H1 (cell line): Measurements from ENCODE around the gene ZNF622. TPM values are rescaled to one million over a fixed set of nuclear protein-coding genes. Genes with fewer than 3 reads are reported as not detected.

Experiments
- CTCF ChIA-PET: fragments of 300-600 bp; sonication (Branson Sonifier 250); formaldehyde crosslinking; loops from one replicate; lab custom pipeline; 2021; ENCODE audit not compliant: partially characterized antibody; lab: Charles Lee
- POLR2A ChIA-PET: fragments of 300-600 bp; sonication (Branson Sonifier 250); formaldehyde crosslinking; loops from one replicate; lab custom pipeline; 2021; ENCODE audit warnings: inconsistent platforms; ENCODE audit not compliant: partially characterized antibody; lab: Charles Lee
- DNase-seq, 2 experiments: peaks; one replicate each; pipeline versions ENCODE4 v3.0.0 to v3.0.0-alpha.2; 2010 to 2022; ENCODE audit warnings: low spot score in 2 of 2, low read depth in 1 of 2, mixed read lengths in 1 of 2
- FAIRE-seq: peaks from 2 replicates; lab custom pipeline; 2011; peaks lifted over from hg19 to GRCh38; lab: Jason Lieb, UNC
- H2AFZ ChIP-seq: 2 replicates; pipeline ENCODE4 v1.8.1; 2012; ENCODE audit warnings: low read length, inconsistent platforms
- H2AK5ac ChIP-seq: 2 replicates; pipeline ENCODE4 v1.6.1; 2013; ENCODE audit warnings: low read depth, low read length
- H2BK120ac ChIP-seq: replicated peaks from 2 replicates; pipeline ENCODE3; 2013; ENCODE audit warnings: low read depth, low read length, inconsistent platforms
- H2BK12ac ChIP-seq: 2 replicates; pipeline ENCODE4 v1.6.1; 2013; ENCODE audit warnings: low read depth, low read length
- H2BK15ac ChIP-seq: 2 replicates; pipeline ENCODE4 v1.6.1; 2013; ENCODE audit warnings: low read length
- H2BK20ac ChIP-seq: 2 replicates; pipeline ENCODE4 v1.6.1; 2013; ENCODE audit warnings: low read length
- H2BK5ac ChIP-seq: 2 replicates; pipeline ENCODE4 v1.6.1; 2013; ENCODE audit warnings: low read depth, low read length
- H3K14ac ChIP-seq: 2 replicates; pipeline ENCODE4 v1.6.1; 2013; ENCODE audit warnings: inconsistent platforms; ENCODE audit not compliant: insufficient read length
- H3K18ac ChIP-seq: 2 replicates; pipeline ENCODE4 v1.6.1; 2013; ENCODE audit warnings: low read length; ENCODE audit errors: extremely low read depth
- H3K23ac ChIP-seq: 2 replicates; pipeline ENCODE4 v1.6.1; 2013; ENCODE audit warnings: inconsistent platforms; ENCODE audit not compliant: insufficient read length
- H3K23me2 ChIP-seq: 2 replicates; pipeline ENCODE4 v1.6.1; 2013; ENCODE audit warnings: low read depth, low read length
- H3K27ac ChIP-seq: 2 replicates; pipeline ENCODE4 v1.6.1; 2011; ENCODE audit warnings: low read depth, low read length, inconsistent platforms
- H3K27me3 ChIP-seq, 4 experiments: replicated peaks in 1 of 4; 1 replicate in 1 of 4; 2 replicates in 3 of 4; pipeline versions ENCODE4 v1.6.1 to v1.8.1; 2011 to 2013; ENCODE audit warnings: low read length in 3 of 4, mild to moderate bottlenecking in 3 of 4, inconsistent platforms in 2 of 4, mixed read lengths in 2 of 4, moderate library complexity in 1 of 4; ENCODE audit not compliant: control insufficient read depth in 3 of 4, insufficient read depth in 3 of 4; ENCODE audit errors: extremely low read depth in 1 of 4
- H3K36me3 ChIP-seq, 4 experiments: 2 replicates each; pipeline versions ENCODE4 v1.6.1 to v1.8.1; 2011 to 2013; ENCODE audit warnings: mild to moderate bottlenecking in 4 of 4, low read length in 3 of 4, moderate library complexity in 2 of 4, control low read depth in 1 of 4, inconsistent platforms in 1 of 4; ENCODE audit not compliant: insufficient read depth in 4 of 4, control insufficient read depth in 2 of 4
- H3K4ac ChIP-seq: replicated peaks from 2 replicates; pipeline ENCODE3; 2013; ENCODE audit warnings: low read length, low read depth, mixed read lengths, inconsistent platforms; ENCODE audit not compliant: insufficient read length
- H3K4me1 ChIP-seq, 4 experiments: replicated peaks in 1 of 4; 1 replicate in 1 of 4; 2 replicates in 3 of 4; pipeline versions ENCODE4 v1.6.1 to v1.8.1; 2011 to 2013; ENCODE audit warnings: low read length in 3 of 4, inconsistent platforms in 2 of 4, mixed read lengths in 1 of 4; ENCODE audit not compliant: insufficient read depth in 4 of 4, control insufficient read depth in 3 of 4
- H3K4me2 ChIP-seq, 2 experiments: 2 replicates each; pipeline versions ENCODE4 v1.6.1 to v1.8.1; 2011 to 2013; ENCODE audit warnings: low read depth in 2 of 2, low read length in 2 of 2, control low read depth in 1 of 2, inconsistent platforms in 1 of 2, mild to moderate bottlenecking in 1 of 2; ENCODE audit not compliant: insufficient read depth in 1 of 2
- H3K4me3 ChIP-seq, 4 experiments: fragments of 200-600, 300-600 bp in 1 of 4; sonication (generic), shearing (Covaris generic), sonication (Bioruptor Twin) in 1 of 4; 2 replicates each; pipeline versions ENCODE4 v1.5.1 to v1.8.1; 2011 to 2016; ENCODE audit warnings: low read length in 4 of 4, low read depth in 3 of 4, control low read depth in 2 of 4, inconsistent platforms in 2 of 4, mild to moderate bottlenecking in 2 of 4, mixed read lengths in 1 of 4, moderate library complexity in 1 of 4; ENCODE audit not compliant: insufficient read depth in 2 of 4; ENCODE audit errors: extremely low read depth in 1 of 4
- H3K56ac ChIP-seq: replicated peaks from 2 replicates; pipeline ENCODE3; 2013; ENCODE audit warnings: low read depth, mild to moderate bottlenecking, mixed read lengths, low read length, inconsistent platforms; ENCODE audit not compliant: insufficient read length
- H3K79me1 ChIP-seq: 2 replicates; pipeline ENCODE4 v1.6.1; 2013; ENCODE audit warnings: low read depth, low read length, control low read depth
- H3K79me2 ChIP-seq, 2 experiments: 2 replicates each; pipeline versions ENCODE4 v1.6.1 to v1.8.1; 2012 to 2013; ENCODE audit warnings: low read length in 2 of 2, mild to moderate bottlenecking in 2 of 2, inconsistent platforms in 1 of 2; ENCODE audit not compliant: insufficient read depth in 2 of 2, control insufficient read depth in 1 of 2
- H3K9ac ChIP-seq, 4 experiments: replicated peaks in 1 of 4; 1 replicate in 1 of 4; 2 replicates in 3 of 4; pipeline versions ENCODE4 v1.6.1 to v1.8.1; 2011 to 2013; ENCODE audit warnings: low read depth in 3 of 4, low read length in 3 of 4, control low read depth in 2 of 4, mild to moderate bottlenecking in 2 of 4, moderate library complexity in 2 of 4, inconsistent platforms in 1 of 4; ENCODE audit errors: extremely low read depth in 1 of 4
- H3K9me3 ChIP-seq, 2 experiments: 2 replicates each; pipeline versions ENCODE4 v1.6.1 to v1.8.1; 2012 to 2013; ENCODE audit warnings: mild to moderate bottlenecking in 2 of 2, moderate library complexity in 2 of 2, control low read depth in 1 of 2, inconsistent platforms in 1 of 2, low read depth in 1 of 2, low read length in 1 of 2, mixed read lengths in 1 of 2; ENCODE audit not compliant: insufficient read depth in 2 of 2
- H4K20me1 ChIP-seq, 2 experiments: replicated peaks in 1 of 2; 2 replicates each; pipeline versions ENCODE3 to v1.8.1; 2011 to 2013; ENCODE audit warnings: inconsistent platforms in 2 of 2, low read length in 2 of 2, mild to moderate bottlenecking in 1 of 2; ENCODE audit not compliant: insufficient read depth in 2 of 2, control insufficient read depth in 1 of 2
- H4K5ac ChIP-seq: 2 replicates; pipeline ENCODE4 v1.6.1; 2013; ENCODE audit warnings: low read length, low read depth, mixed read lengths, inconsistent platforms; ENCODE audit not compliant: insufficient read length
- H4K8ac ChIP-seq: 2 replicates; pipeline ENCODE4 v1.8.0; 2013; ENCODE audit warnings: mild to moderate bottlenecking, moderate library complexity, low read length, inconsistent platforms; ENCODE audit not compliant: insufficient read depth; ENCODE audit errors: extremely low read depth
- H4K91ac ChIP-seq: replicated peaks from 2 replicates; pipeline ENCODE3; 2013; ENCODE audit warnings: low read length, mixed read lengths, inconsistent platforms; ENCODE audit not compliant: insufficient read length
- CBX5 ChIP-seq: fragments of 300-800, 300-1000 bp; sonication (generic); IDR thresholded peaks from 2 replicates; pipeline ENCODE4 v1.7.1; 2016; ENCODE audit warnings: antibody characterized with exemption, low read length, low read depth
- CBX8 ChIP-seq: fragments of 300-800, 300-1000 bp; sonication (generic); IDR thresholded peaks from 2 replicates; pipeline ENCODE4 v1.7.1; 2016; ENCODE audit warnings: low read depth, low read length, borderline replicate concordance
- CTCF ChIP-seq, 3 experiments: IDR thresholded peaks; 1 replicate in 2 of 3; 2 replicates in 1 of 3; pipeline versions ENCODE4 v1.5.1 to v1.6.1; 2011; ENCODE audit warnings: low read length in 3 of 3, mild to moderate bottlenecking in 3 of 3, inconsistent platforms in 2 of 3, low read depth in 1 of 3, moderate library complexity in 1 of 3; ENCODE audit not compliant: insufficient read depth in 1 of 3; ENCODE audit errors: control extremely low read depth in 1 of 3
- HDAC6 ChIP-seq: IDR thresholded peaks from one replicate; pipeline ENCODE4 v1.7.1; 2012; ENCODE audit warnings: low read depth, mild to moderate bottlenecking, inconsistent platforms, low read length, moderate library complexity
- JUND ChIP-seq: IDR thresholded peaks from 2 replicates; pipeline ENCODE4 v1.6.1; 2011; ENCODE audit warnings: mild to moderate bottlenecking, improper control_type of control experiment, low read length
- KDM1A ChIP-seq: fragments of 200-600, 300-600 bp; sonication (generic); IDR thresholded peaks from 2 replicates; pipeline ENCODE4 v1.7.1; 2016; ENCODE audit warnings: mild to moderate bottlenecking, low read length, borderline replicate concordance
- PHF8 ChIP-seq: fragments of 200-600 bp; sonication (generic); conservative IDR thresholded peaks from 2 replicates; pipeline ENCODE4 v1.7.1; 2012; ENCODE audit warnings: low read depth, mild to moderate bottlenecking, inconsistent platforms, low read length, moderate library complexity
- POLR2AphosphoS5 ChIP-seq: IDR thresholded peaks from 2 replicates; pipeline ENCODE4 v1.6.1; 2011; ENCODE audit warnings: low read depth, low read length
- SP4 ChIP-seq: IDR thresholded peaks from 2 replicates; pipeline ENCODE4 v1.6.1; 2012; ENCODE audit warnings: low read length, inconsistent platforms
- polyA plus RNA-seq, 7 experiments: library from polyadenylated mRNA; depleted of rRNA in 3 of 7; stranded (reverse) in 5 of 7; unstranded in 2 of 7; fragments of >200 nt in 5 of 7; fragments of 200-250 nt in 2 of 7; gene quantifications; 1 replicate in 5 of 7; 2 replicates in 1 of 7; 4 replicates in 1 of 7; pipeline versions ENCODE4 v1.2.1 to v1.2.3, GENCODE V29; 2011 to 2013; ENCODE audit warnings: missing spikeins in 2 of 7, mixed read lengths in 2 of 7
- total RNA-seq: library from RNA; stranded (reverse); fragmentation: NEBNext Ultra II Directional; extraction: Animal tissue kit (Norgen Biotek cat#: 25700); gene quantifications from 2 replicates; pipeline ENCODE4 v1.2.1, GENCODE V29; 2021
- TF ChIP-seq, protein P1 (sequence below): IDR thresholded peaks from 2 replicates; pipeline ENCODE4 v1.6.1; 2011; ENCODE audit warnings: low read depth, mild to moderate bottlenecking, low read length; ENCODE audit not compliant: insufficient read depth

ZNF622 gene
- total and polyA plus RNA-seq, 2 of the 8 experiments (the other 6 are each of a cell fraction or from before 2014, with no cell fraction given) = 8.8 to 30.8 TPM

GRCh38 chr5:16485656-16486055 lies 20.1 kb upstream of the ZNF622 start:
- Histone ChIP-seq H3K4me2 (no peak overlapping the region), H2BK12ac (no peak overlapping the region), H2AFZ (no peak overlapping the region), H3K14ac (no peak overlapping the region), H3K36me3 (no peaks in the 10 kb centered on the region), H3K27me3 (no peaks in the 10 kb centered on the region), H4K5ac (no peak overlapping the region), H2BK15ac (no peak overlapping the region), H2BK20ac (no peak overlapping the region), H3K27ac (no peak overlapping the region), H3K9ac (no peak overlapping the region), H2BK120ac (no peak overlapping the region), H3K9me3 (no peaks in the 10 kb centered on the region), H3K4ac (no peak overlapping the region), H3K4me1 (no peaks in the 10 kb centered on the region), H3K56ac (no peak overlapping the region), H2AK5ac (no peak overlapping the region), H3K23ac (no peak overlapping the region), H4K20me1 (no peaks in the 10 kb centered on the region), H4K91ac (no peak overlapping the region), H3K79me2 (no peaks in the 10 kb centered on the region), H2BK5ac (no peak overlapping the region), H3K18ac (no peak overlapping the region)
- FAIRE-seq = no peak
- CTCF ChIA-PET = interaction anchor here (9.7 kb wide), 1 partner anchor 63 kb away, joined by 155 read pairs; no protein-coding TSS in a partner anchor
- no peak for DNase-seq
- no peak for TF ChIP-seq POLR2AphosphoS5
- no peak for TF ChIP-seq CBX5
- TF ChIP-seq PHF8 = no peak
- TF ChIP-seq HDAC6 = no peak
- no peak for TF ChIP-seq CBX8
- TF ChIP-seq, protein P1, sequence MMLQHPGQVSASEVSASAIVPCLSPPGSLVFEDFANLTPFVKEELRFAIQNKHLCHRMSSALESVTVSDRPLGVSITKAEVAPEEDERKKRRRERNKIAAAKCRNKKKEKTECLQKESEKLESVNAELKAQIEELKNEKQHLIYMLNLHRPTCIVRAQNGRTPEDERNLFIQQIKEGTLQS = no peak
- no peak for TF ChIP-seq JUND
- no peak for TF ChIP-seq SP4
- no peak for TF ChIP-seq CTCF (IDR thresholded peaks at IDR 0.05; ENCODE audit: control extremely low read depth in 1 of 3, insufficient read depth in 1 of 3, low read depth in 1 of 3, low read length in 3 of 3)
- no peak for TF ChIP-seq KDM1A
- TF ChIP-seq, all 59 proteins: peak for 0
- Histone ChIP-seq H3K23me2 (no peaks in the 10 kb centered on the region), H3K4me3 (no peak overlapping the region), H3K79me1 (no peaks in the 10 kb centered on the region), H4K8ac (no peak overlapping the region)
- POLR2A ChIA-PET = no interaction called here
